NCI-H1417 (cell line): ENCODE data around the gene PRSS38.

Experiments used
- DNase-seq, 3 experiments: peaks; one replicate each; lab custom pipeline; 2025; lab: John Stamatoyannopoulos, UW

Gene PRSS38

DNA sequence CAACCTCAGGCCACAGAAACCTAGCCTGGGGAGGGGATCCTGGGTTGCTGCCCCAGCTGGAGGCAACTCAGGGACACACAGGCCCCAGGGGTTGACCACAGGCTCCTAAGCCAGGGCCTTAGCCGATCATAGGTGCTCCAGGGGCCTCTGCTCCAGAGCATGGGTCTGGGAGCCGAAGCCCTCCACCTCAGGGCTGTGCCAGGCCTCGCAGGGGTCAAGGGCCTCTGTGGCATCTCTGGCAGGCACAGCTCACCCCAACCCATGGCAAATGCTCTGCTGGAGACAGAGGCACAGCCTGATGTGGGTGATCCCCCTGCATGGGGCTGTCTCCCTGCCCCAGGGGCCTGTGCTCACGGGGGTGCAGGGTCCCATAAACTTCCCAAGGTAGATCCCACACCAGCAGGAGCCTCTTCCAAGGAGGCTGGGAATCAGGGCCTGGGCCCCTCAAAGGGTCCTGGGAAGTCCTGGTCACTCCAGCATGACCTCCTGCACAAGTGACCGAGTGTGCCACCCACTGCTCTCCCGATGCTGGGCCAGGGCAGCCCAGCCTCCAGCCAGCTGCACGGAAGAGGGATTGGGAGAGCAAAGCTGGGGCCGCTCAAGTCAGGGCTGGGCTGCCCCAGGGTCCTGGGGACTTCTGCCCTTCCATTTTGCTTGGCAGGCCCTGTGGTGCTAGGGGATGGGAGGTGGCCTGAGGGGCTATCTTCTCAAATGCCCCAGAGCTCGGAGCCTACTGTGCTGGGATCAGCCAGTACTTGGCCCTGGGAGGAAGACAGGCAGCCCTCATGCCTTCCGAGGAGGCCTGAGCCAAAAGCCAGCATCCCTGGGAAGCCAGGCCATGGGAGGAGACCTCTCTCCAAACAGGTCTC lies 22.2 kb upstream of the PRSS38 start:
- DNase-seq, result no peak

DNA sequence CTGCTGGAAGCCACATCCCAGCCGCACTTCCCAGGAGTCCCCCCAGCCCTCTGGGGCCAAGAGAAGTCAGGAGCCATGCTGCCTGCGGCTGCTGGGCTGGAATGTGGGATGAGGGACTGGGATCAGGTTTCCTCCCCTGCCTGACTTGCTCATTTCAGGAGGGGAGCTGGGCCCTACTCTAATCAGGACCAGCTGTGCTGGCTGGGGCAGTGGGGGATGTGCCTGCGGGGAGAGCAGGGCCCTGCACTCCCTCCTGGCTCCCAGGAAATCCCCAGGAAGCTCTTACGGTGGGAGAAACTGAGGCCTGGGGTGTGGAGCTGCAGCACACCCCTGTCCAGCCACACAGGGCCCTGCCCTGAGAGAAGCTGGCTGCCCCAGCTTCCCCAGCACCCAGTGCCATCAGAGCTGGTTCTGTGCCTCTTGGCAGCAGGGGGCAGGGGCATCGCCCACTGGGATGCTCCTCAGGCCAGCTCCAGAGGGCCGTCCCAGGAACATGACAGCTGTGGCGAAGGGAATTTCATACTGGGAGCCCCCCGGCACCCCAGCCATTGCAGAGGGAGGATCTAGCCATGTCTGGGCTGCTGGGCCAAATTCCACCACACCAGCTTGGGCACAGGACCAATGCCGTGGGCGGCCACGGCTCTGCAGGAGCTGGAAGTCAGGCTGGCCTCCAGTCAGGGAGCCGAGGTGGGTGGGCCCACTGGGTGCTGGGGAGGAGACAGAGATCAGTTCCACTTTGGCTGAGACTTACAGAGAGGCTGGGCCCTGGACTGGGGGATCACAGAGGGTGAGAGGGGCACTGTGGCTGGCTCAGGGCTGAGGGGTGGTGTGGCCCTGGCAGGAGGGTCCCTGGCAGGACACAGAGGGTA lies 21.3 kb upstream of the PRSS38 start:
- peak in 1 of 3 experiments; percentile 12 for DNase-seq

DNA sequence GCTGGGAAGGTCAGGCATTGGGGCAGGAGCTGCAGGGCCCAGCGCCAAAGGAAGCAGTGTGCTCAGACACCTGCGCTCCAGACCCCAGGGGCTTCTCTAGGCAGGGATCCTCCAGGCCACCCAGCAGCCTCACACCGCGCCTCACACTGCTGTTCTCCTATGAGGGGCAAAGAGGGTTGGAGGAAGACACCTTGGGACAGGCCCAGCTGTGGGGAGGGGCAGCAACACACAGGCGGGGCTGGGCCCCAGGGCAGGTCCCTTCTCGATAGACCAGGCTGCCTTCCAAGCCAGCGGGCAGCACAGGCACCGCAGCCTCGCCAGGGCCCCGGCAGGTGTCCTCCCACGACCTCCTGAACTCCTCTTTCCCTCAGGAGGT lies 20.7 kb upstream of the PRSS38 start:
- no peak for DNase-seq

DNA sequence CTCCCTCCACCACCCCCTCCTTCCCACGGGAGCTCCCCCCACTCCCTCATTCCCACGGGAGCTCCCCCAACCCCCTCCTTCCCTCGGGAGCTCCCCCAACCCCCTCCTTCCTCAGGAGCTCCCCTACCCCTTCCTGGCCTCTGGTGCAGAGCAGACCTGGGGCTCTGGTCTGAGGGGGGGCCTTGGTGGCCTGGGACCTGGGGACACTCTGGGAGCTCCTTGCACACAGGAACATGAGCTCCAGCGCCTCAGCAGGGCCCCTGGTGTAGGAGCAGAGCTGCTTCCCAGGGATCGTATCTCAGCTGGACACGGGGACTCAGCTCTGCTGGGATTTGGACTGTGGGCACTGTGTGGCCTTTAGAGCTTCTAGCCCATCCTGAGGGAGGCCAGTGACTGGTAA lies 19.7 kb upstream of the PRSS38 start:
- DNase-seq, result no peak

DNA sequence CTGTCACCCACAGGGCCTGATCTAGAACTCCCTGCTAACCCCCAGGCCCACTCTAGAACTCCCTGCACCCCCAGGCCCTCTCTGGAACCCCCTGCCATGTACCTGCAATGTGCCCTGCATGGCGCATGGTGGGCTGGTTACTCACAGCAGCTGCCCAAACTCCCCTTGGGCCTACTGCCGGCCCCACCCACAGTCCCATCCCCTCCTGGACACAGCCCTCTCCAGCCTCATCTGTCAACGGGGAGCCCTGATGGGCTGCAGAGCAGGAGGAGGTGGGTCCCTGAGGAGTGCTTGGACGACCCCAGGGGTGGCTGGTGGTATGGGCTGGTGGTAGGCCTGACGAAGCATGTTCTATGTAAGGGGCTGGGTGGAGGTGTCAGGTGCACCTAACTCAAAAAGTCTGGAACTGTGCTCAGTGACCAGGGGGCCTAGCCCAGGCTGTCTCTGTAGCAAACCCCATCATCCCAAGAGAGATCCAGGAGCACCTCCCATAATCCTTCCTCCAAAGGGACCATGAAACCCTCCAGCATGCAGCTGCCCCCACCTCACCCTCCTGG lies 19.0 kb upstream of the PRSS38 start:
- DNase-seq, result no peak

DNA sequence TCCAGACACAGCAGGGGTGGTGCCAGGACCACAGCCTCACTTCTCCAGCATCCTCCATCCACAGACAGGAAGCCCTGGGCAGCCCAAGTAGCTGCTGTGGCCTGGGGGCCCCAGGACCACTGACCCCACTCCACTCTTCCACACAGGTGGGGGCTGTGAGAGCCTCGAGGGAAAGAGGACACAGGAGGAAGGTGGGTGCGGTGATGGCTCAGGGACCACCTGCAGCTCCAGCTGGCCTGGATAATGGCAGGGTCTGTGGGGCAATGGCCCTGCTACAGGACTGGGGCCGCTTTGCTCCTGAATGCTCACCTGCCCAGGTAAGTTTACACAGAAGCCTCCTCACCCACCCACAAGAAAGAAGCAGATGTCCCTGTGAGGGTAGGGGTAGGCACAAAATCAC lies 18.3 kb upstream of the PRSS38 start:
- no peak for DNase-seq

DNA sequence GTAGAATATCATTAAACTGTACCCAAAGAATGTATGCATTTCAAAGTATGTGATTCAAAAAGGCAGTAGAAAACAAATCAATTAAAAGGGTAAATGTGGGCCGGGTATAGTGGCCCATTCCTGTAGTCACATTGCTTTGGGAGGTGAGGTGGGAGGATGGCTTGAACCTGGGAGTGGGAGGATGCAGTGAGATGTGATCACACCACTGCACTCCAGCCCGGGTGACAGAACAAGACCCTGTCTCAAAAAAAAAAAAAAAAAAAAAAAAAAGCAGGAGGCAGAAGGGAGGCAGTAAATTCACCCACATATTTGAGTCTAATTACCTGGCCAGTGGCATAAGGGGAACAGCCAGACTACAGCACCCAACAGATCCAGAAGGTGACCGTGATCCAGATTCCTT lies 17.9 kb upstream of the PRSS38 start:
- DNase-seq, result no peak

DNA sequence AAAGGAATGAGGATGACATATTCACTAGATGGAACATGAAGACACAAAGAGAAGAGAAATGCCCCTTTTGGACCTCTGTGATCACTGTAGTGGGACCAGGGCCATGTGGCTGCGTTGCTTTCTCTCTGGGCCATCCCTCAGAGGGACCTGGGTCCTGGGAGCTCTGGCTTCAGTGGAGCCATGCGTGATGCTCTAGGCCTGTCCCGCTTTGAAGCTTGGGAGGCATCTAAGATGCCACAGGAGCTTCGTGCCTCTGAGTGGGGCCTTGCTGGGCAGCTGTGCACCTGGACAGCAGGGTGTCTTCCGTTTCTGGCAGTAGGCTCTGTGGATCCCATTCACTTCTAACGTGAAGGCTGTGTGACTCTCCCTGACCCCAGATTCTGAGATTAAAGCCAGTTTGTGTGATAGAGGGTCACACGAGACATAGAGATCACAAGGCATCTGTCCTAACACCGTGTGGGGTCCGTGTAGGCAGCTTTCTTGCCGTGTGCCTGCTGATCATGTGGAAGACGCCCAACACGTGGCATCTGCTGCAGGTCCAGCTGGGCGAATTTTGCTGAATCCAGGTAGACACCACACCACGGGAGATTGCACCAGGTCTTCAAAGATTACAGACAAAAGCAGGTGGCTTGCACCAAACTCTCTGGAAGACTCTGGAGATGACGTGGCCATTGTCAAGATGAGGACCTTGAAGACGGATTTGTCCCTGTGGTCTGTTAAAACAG lies 17.2 kb upstream of the PRSS38 start:
- no peak for DNase-seq

DNA sequence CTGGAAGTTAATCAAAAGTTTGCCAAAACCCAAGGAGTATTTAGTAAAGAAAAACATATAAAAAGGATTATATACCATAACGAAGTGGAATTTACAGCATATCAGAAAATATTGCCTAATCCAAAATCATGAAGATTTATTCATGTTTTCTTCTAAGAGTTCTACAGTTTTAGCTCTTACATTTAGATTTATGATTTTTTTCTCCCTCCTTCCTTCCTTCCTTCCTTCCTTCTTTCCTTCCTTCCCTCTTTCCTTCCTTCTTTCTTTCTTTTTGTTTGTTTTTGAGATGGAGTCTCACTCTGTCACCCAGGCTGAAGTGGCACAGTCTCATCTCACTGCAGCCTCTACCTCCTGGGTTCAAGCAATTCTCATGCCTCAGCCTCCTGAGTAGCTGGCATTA lies 15.7 kb upstream of the PRSS38 start:
- DNase-seq, result no peak

DNA sequence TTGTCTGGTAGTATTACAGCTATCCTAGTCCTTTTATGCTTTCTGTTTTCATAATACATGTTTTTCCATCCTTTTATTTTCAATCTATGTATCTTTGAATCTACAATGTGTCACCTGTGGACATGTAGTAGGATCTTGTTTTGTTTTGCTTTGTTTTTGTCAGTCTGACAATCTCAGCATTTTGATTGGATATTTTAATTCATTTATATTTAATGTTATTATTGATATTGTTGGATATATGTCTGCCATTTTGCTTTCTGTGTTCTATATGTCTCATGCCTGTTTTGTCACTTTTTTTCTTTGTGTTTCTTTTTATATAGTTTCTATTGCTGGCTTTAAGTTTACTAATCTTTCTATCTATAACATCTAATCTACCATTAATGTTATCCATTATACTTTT lies 11.5 kb upstream of the PRSS38 start:
- no peak for DNase-seq

DNA sequence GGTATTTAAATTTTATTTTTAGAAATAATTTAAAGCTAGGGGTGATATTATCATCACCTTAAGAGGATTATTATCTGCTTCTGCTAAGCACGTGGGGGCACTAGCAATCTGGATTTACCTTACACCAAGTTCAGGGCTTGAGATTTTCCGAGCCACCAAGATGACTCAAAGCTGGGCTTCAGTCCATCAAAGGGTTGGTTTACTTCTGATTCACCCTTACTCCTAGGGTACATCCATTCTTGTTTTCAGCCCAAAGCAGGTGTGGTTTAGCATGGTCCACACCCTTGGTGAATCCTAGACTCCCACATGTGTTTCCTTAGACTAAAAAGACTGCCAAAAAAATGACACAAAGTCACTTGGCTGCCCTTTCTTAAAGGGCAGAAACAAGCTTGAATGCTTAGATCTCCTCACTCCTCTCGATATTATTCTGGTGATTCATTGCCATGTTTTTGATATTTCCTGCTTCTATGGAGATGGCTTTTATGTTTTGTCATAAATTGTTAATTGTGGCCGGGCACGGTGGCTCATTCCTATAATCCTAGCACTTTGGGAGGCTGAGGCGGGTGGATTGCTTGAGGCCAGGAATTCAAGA lies 9.8 kb upstream of the PRSS38 start:
- DNase-seq, result no peak

DNA sequence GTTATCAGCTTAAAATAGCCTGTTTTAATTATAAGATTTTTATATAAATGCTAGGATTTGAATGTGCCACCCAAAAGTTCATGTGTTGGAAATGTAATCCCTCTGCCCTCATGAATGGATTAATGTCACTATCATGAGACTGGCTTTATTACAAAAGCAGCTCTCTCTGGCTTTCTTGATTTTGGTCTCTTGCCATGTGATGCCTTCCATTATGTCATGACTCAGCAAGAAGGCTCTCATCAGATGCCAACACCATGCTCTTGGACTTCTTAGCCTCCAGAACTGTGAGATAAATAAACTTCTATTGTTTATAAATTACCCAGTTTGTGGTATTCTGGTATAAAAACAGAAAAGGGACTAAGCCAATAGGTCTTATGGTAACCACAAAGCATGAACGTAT lies 6.9 kb upstream of the PRSS38 start:
- no peak for DNase-seq

DNA sequence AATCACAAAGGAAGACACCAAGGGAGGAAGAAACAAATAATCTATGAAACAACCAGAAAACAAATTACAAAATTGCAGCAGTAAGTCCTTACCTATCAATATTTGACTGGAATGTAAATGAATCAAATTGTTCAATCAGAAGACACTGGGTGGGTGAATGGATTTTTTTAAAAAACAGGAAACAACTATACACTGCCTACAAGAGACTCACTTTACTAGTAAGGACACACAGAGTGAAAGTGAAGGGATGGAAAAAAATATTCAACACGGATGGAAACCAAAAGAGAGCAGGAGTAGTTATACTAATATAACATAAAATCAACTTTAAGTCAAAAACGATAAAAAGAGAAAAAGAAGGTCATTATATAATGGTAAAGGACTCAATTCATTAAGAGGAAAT lies 6.4 kb upstream of the PRSS38 start:
- no peak for DNase-seq

DNA sequence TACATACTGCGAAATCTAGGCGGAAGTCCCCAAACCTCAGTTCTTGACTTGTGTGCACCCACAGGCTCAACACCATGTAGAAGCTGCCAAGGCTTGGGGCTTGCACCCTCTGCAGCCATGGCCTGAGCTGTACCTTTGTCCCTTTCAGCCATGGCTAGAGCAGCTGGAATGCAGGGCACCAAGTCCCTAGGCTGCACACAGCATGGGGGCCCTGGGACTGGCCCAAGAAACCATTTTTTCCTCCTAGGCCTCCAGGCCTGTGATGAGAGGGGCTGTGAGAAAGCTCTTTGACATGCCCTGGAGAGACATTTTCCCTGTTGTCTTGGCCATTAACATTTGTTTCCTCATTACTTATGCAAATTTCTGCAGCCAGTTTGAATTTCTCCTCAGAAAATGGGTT lies 1.5 kb upstream of the PRSS38 start:
- no peak for DNase-seq

DNA sequence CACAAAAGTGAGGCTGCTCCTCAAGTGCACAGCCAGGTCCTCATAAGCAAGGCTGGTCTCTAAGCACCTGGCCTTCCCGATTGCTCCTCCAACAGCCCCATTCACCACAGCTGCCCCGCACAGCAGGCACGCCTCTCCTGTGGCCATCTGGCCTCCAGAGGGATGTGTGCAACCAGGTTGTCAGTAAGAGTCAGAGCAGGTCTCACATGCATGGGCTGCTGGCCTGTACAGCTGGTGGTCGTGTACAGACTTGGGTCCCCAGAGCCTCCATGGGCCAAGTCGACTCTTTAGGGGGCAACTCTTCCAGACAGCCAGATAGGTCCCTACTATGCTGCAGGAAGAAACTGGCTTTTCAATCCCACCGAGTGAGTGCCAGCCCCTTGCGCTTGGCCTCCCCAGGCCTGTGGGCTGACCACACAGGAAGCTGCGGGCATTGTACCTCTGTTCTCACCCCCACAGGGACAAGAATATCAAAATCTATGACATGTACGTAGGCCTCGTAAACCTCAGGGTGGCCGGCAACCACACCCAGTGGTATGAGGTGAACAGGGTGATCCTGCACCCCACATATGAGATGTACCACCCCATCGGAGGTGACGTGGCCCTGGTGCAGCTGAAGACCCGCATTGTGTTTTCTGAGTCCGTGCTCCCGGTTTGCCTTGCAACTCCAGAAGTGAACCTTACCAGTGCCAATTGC lies 1.4 kb downstream of the PRSS38 start:
- no peak for DNase-seq

DNA sequence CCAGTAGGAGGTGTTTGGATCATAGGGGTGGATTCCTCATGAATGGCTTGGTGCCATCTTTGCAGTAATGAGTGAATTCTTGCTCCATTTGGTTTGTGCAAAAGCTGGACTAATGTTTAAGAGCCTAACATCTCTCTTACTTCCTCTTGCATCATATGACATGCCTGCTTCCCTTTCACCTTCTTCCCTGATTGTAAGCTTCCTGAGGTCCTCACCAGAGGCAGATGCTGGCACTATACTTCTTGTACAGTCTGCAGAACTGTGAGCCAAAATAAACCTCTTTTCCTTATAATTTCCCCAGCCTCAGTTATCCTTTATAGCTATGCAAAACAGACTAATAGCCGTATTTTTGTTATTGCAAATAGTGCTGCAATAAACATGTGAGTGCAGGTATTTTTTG lies 8.1 kb downstream of the PRSS38 start:
- no peak for DNase-seq

DNA sequence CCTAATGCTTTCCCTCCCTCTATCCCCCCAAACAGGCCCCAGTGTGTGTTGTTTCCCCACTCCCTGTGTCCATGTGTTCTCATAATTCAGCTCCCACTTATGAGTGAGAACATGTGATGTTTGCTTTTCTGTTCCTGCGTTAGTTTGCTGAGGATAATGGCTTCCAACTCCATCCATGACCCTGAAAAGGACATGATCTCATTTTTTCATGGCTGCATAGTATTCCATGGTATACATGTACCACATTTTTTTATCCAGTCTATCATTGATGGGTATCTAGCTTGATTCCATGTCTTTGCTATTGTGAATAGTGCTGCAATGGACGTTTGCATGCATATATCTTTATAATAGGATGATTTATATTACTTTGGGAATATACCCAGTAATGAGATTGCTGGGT lies 8.7 kb downstream of the PRSS38 start:
- no peak for DNase-seq

DNA sequence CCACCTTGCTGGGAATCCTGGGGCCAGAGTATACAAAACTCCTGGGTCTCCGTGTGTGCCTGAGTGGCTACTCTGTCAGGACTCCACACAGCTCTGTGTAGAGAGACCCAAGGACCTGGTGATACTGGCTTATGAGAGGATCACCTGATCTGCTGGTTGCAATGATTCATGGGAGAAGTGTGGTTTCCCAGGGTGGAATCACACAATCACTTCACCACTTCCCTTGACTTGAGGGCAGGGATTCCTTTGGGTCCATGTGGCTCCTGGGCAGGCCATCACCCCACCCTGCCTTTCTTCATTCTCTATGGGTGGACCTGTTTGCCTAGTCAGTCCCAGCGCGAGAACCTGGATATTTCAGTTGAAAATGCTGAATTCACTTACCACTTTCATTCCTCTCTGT lies 13.3 kb downstream of the PRSS38 start:
- DNase-seq, result no peak

DNA sequence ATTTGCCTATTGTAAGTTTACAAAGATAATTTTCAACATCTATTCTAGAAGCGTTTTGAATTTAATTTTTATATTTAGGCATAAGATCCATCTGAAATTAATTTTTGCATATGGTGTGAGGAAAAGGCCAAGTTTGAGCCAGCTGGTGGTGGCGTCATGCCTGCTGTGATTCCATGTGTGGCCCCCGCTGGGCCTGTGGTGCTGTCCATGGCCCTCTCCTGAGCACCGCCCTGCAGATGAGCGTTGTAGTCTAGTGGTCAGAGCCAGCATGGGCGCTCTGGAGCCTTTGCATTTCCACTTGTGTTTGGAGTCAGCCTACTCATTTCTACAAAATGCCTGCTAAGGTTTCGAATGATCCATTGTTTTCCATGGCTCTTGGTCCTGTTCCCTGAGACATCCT lies 22.7 kb downstream of the PRSS38 start:
- DNase-seq, result no peak

DNA sequence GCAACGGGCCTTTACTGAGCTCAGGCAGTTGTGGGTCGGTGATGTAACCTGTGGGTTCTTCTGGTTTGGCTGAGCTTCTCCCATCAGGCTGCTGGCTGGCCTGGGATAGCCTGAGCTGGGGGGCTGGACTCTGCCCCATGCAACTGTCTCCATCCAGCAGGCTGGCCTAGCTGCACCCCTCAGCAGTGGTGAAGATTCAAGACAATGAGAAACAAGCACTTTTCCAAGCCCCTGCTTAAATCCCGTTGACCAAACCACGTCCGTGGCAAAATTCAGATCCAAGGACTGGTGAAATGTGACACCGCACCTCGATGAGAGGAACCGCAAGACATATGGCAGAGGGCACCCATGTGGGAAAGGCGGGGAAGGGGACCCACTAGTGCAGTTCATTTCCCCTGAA lies 25.6 kb downstream of the PRSS38 start:
- DNase-seq, result no peak
